Measurements from ENCODE around the gene PAX7. TPM values are rescaled to one million over a fixed set of nuclear protein-coding genes. Genes with fewer than 3 reads are reported as not detected.

PAX7 gene
- total RNA-seq: not detected
- not detected for polyA plus RNA-seq (2013, experiment 1 of 2)
- 0.95 TPM for polyA plus RNA-seq (2013, experiment 2 of 2)
- total RNA-seq: 0 to 0.13 (median 0) reads per million in 172 experiments

DNA sequence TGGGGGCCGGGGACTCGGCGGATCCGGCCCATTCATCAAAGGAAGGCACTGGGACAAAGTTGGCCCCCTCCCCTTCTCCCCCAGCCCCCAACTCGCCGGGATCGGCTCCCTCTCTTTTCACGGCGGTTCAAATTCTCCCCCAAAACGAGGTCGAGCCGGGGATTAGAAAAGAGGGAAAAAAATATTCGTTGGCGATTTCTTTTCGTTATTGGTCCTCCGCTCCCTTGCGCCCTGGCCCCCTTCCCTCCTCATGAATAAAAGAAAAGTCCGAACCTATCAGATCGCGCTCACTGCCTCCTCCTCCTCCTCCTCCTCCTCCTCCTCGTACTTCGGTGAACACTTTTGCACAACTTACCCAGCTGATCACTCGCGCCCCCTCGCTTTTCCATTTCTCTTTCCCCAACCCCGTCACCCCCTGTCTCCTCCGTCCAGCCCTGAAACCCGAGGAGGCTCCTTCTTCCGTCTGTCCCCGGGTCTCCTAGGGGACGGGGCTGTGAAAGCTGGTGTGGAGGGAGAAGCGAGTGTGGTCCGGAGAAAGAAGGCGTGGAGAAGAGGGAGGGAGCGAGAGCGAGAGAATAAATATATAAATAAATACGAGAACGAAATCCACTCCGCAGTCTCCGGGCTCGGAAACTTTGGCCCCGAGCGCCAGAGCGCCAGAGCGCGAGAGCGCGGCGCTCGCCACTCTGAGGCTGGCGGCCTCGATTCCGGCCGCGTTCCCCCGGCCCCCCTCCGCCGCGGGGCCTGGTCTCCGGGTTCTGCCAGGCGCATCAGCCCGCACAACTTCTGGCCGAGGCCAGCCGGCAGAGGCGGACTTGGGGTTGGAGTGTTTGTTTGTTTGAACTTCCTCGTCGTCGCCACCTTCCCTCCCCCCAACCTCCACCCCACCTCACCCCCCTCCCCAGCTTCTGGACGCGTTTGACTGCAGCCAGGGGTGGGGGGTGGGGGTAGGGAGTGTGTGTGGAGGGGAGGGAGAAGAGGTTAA lies at the start of gene PAX7:
Gene PAX7, plus strand, starts transcription at position 336 of the 985 bp plus-strand sequence. CDS start 758 bp downstream, outside the sequence.
- Mint-ChIP-seq H3K4me1 (ENCODE audit: low read depth) (peaks cover 25% of the 10 kb centered on the region), H3K27ac (no peak within 1 kb of the TSS), H3K36me3 (ENCODE audit: low read depth) (no peaks in the 10 kb centered on the region), H3K4me3 (no peak within 1 kb of the TSS), H3K9me3 (no peaks in the 10 kb centered on the region), H3K27me3 (peaks cover 94% of the 10 kb centered on the region)
- Histone ChIP-seq H3K36me3 (ENCODE audit: insufficient read depth, low read length) (no peaks in the 10 kb centered on the region), H3K4me3 (ENCODE audit: low read length) (no peak within 1 kb of the TSS), H3K4me1 (ENCODE audit: insufficient read depth, low read length) (peaks cover 10% of the 10 kb centered on the region), H3K9me3 (ENCODE audit: control insufficient read depth in 1 of 2, insufficient read depth in 1 of 2, low read length in 2 of 2) (peaks cover 0 to 26% of the 10 kb centered on the region in 2 experiments), H3K27me3 (ENCODE audit: control insufficient read depth in 1 of 2, insufficient read depth in 2 of 2, low read length in 2 of 2) (peaks cover 72 to 96% of the 10 kb centered on the region in 2 experiments), H3K27ac (ENCODE audit: low read depth in 1 of 2, low read length in 2 of 2) (no peak within 1 kb of the TSS)
- POLR2A ChIA-PET: no interaction called here
- intact Hi-C loops (cut with DNase I, micrococcal nuclease): no loop called here
- ATAC-seq (ENCODE audit: poor library complexity) (no peak), DNase-seq (no peak)
- TF ChIP-seq, protein P1, sequence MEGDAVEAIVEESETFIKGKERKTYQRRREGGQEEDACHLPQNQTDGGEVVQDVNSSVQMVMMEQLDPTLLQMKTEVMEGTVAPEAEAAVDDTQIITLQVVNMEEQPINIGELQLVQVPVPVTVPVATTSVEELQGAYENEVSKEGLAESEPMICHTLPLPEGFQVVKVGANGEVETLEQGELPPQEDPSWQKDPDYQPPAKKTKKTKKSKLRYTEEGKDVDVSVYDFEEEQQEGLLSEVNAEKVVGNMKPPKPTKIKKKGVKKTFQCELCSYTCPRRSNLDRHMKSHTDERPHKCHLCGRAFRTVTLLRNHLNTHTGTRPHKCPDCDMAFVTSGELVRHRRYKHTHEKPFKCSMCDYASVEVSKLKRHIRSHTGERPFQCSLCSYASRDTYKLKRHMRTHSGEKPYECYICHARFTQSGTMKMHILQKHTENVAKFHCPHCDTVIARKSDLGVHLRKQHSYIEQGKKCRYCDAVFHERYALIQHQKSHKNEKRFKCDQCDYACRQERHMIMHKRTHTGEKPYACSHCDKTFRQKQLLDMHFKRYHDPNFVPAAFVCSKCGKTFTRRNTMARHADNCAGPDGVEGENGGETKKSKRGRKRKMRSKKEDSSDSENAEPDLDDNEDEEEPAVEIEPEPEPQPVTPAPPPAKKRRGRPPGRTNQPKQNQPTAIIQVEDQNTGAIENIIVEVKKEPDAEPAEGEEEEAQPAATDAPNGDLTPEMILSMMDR (IDR thresholded peaks at IDR 0.05): no peak
- CTCF ChIA-PET: no interaction called here

DNA sequence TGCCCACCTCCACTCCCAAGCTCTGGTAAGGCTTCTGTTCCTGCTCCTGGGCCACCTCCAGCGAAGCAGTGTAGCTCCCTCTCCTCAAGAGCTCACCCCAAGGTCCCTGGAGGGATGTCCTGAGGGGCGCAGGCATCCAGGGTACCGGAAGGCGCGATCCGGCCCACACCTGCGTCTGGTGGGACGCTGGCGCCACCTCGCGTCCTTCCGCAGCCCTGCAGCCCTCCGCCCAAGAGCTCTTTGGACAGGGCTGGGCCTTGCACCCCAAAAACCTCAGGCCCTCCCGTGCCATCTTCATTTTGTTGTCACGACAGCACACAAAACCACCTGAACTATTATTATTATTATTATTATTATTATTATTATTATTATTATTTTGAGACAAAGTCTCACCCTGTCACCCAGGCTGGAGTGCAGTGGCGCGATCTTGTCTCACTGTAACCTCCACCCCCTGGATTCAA lies 49.2 kb upstream of the PAX7 start:
- Histone ChIP-seq H3K27me3 (ENCODE audit: control insufficient read depth in 1 of 2, insufficient read depth in 2 of 2, low read length in 2 of 2) (peaks cover under 1 to 8% of the 10 kb centered on the region in 2 experiments), H3K27ac (ENCODE audit: low read depth in 1 of 2, low read length in 2 of 2) (no peak overlapping the region), H3K9me3 (ENCODE audit: control insufficient read depth in 1 of 2, insufficient read depth in 1 of 2, low read length in 2 of 2) (peaks cover 0 to 3% of the 10 kb centered on the region in 2 experiments), H3K4me1 (ENCODE audit: insufficient read depth, low read length) (no peaks in the 10 kb centered on the region), H3K36me3 (ENCODE audit: insufficient read depth, low read length) (no peaks in the 10 kb centered on the region), H3K4me3 (ENCODE audit: low read length) (no peak overlapping the region)
- H3K36me3 Mint-ChIP-seq (ENCODE audit: low read depth): no peaks in the 10 kb centered on the region
- peak in 10 of 14 experiments; percentile 4 to 47 (median 15) for DNase-seq
- no peak overlapping the region for H3K4me3 Mint-ChIP-seq
- H3K27me3 Mint-ChIP-seq: peaks cover 37% of the 10 kb centered on the region
- ChIA-PET POLR2A (no interaction called here), CTCF (interaction anchor here (0.7 kb wide), 1 partner anchor 1087 kb away, joined by 3 read pairs; no protein-coding TSS in a partner anchor)
- H3K9me3 Mint-ChIP-seq: no peaks in the 10 kb centered on the region
- H3K27ac Mint-ChIP-seq: no peak overlapping the region
- intact Hi-C loops (cut with DNase I, micrococcal nuclease): loop anchor here (5.0 kb wide), 2 partner anchors 919 to 929 kb away; no protein-coding TSS in a partner anchor
- H3K4me1 Mint-ChIP-seq (ENCODE audit: low read depth): no peaks in the 10 kb centered on the region
- ATAC-seq (ENCODE audit: poor library complexity): no peak
- TF ChIP-seq, protein P1 (IDR thresholded peaks at IDR 0.05): peak; percentile 36

DNA sequence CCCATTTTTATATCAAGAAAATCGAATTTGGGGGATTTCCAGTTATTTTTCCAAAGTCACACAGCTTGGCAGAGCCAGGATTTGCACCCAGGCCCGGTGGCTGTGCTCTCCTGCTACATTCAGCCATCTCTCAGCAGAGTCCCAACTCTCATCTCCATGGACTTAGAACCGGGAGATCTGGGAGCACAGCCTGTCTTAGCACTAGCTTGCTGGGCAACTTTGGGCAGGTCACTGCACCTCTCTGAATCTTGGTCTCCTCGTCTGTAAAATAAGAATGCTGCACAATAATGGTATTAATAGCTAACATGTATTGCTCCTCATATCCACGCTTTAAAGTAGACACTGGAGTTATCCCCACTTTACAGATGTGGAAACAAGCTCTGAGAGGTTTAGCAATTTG lies 47.8 kb upstream of the PAX7 start:
- Histone ChIP-seq H3K4me1 (ENCODE audit: insufficient read depth, low read length) (no peaks in the 10 kb centered on the region), H3K9me3 (ENCODE audit: control insufficient read depth in 1 of 2, insufficient read depth in 1 of 2, low read length in 2 of 2) (peaks cover 0 to 3% of the 10 kb centered on the region in 2 experiments), H3K36me3 (ENCODE audit: insufficient read depth, low read length) (no peaks in the 10 kb centered on the region), H3K27ac (ENCODE audit: low read depth in 1 of 2, low read length in 2 of 2) (no peak overlapping the region), H3K4me3 (ENCODE audit: low read length) (no peak overlapping the region), H3K27me3 (ENCODE audit: control insufficient read depth in 1 of 2, insufficient read depth in 2 of 2, low read length in 2 of 2) (peaks cover 2 to 8% of the 10 kb centered on the region in 2 experiments)
- ChIA-PET POLR2A (interaction anchor here (0.6 kb wide), 1 partner anchor 580 kb away, joined by 3 read pairs; no protein-coding TSS in a partner anchor), CTCF (interaction anchor here (1.2 kb wide), 1 partner anchor 18 kb away, joined by 3 read pairs; no protein-coding TSS in a partner anchor)
- H3K27me3 Mint-ChIP-seq: peaks cover 33% of the 10 kb centered on the region
- ATAC-seq (ENCODE audit: poor library complexity): no peak
- intact Hi-C loops (cut with DNase I, micrococcal nuclease): loop anchor here (5.0 kb wide), 2 partner anchors 921 to 931 kb away; no protein-coding TSS in a partner anchor
- no peak overlapping the region for H3K27ac Mint-ChIP-seq
- no peak for DNase-seq
- TF ChIP-seq, protein P1 (IDR thresholded peaks at IDR 0.05): no peak
- no peaks in the 10 kb centered on the region for H3K9me3 Mint-ChIP-seq
- H3K4me1 Mint-ChIP-seq (ENCODE audit: low read depth): no peaks in the 10 kb centered on the region
- H3K4me3 Mint-ChIP-seq: no peak overlapping the region
- H3K36me3 Mint-ChIP-seq (ENCODE audit: low read depth): no peaks in the 10 kb centered on the region
